Activated CD4-positive, alpha-beta T cell treated with anti-CD3 and anti-CD28 coated beads, Interleukin-2, amount 10 ng/mL, durations not matched to agents 7 days and 5 days (primary cell): ENCODE results near the gene TENT5A. TPM values are rescaled to one million over a fixed set of nuclear protein-coding genes. Genes with fewer than 3 reads are reported as not detected.

Experiments used
- CTCF ChIA-PET: fragments of 350-600 bp; sonication (Branson Sonifier 250); formaldehyde crosslinking; loops from one replicate; lab custom pipeline; 2021; ENCODE audit warnings: antibody characterized with exemption; lab: Charles Lee
- POLR2A ChIA-PET: fragments of 350-600 bp; sonication (Branson Sonifier 250); formaldehyde crosslinking; loops from one replicate; lab custom pipeline; 2021; ENCODE audit warnings: antibody characterized with exemption; lab: Charles Lee
- DNase-seq: peaks from one replicate; pipeline ENCODE4 v3.0.0-alpha.2; 2020
- H3K27ac Mint-ChIP-seq: one replicate; pipeline ENCODE4 v1.8.0; 2021; ENCODE audit warnings: mild to moderate bottlenecking, moderate library complexity, mixed read lengths
- H3K27me3 Mint-ChIP-seq: one replicate; pipeline ENCODE4 v1.8.0; 2021; ENCODE audit warnings: mixed read lengths
- H3K36me3 Mint-ChIP-seq: one replicate; pipeline ENCODE4 v1.8.0; 2021; ENCODE audit warnings: low read depth, mixed read lengths
- H3K4me1 Mint-ChIP-seq: one replicate; pipeline ENCODE4 v1.8.0; 2021; ENCODE audit warnings: mixed read lengths
- H3K4me3 Mint-ChIP-seq: one replicate; pipeline ENCODE4 v1.8.0; 2021; ENCODE audit warnings: mild to moderate bottlenecking, moderate library complexity, mixed read lengths
- H3K9me3 Mint-ChIP-seq: one replicate; pipeline ENCODE4 v1.8.0; 2021; ENCODE audit warnings: mixed read lengths
- total RNA-seq, 2 experiments: library from RNA; stranded (reverse); gene quantifications; one replicate each; pipeline ENCODE4 v1.2.3, GENCODE V29; 2021

The TENT5A gene
- total RNA-seq, 2 experiments from 2014 or later, result 1.9 to 2.0 TPM

GRCh38 chr6:81714684-81715083, 37.8 kb downstream of the TENT5A start:
- CTCF ChIA-PET, result no interaction called here
- Mint-ChIP-seq H3K4me1 (no peaks in the 10 kb centered on the region), H3K36me3 (no peaks in the 10 kb centered on the region), H3K4me3 (no peak overlapping the region), H3K27ac (no peak overlapping the region), H3K9me3 (peaks cover 2% of the 10 kb centered on the region), H3K27me3 (no peaks in the 10 kb centered on the region)
- POLR2A ChIA-PET, result no interaction called here
- DNase-seq, result no peak

- DNase-seq, result no peak
- Mint-ChIP-seq H3K36me3 (no peaks in the 10 kb centered on the region), H3K4me3 (no peak overlapping the region), H3K9me3 (peaks cover 2% of the 10 kb centered on the region), H3K4me1 (no peaks in the 10 kb centered on the region), H3K27me3 (no peaks in the 10 kb centered on the region), H3K27ac (no peak overlapping the region)
- ChIA-PET CTCF (no interaction called here), POLR2A (interaction anchor here (0.6 kb wide), 1 partner anchor 39 kb away, joined by 3 read pairs; the partner anchor contains the start of gene TENT5A)
Measured at GRCh38 chr6:81713205-81713604, 39.3 kb downstream of the TENT5A start.

GRCh38 chr6:81708113-81708699, 44.3 kb downstream of the TENT5A start:
- no peak overlapping the region for H3K27ac Mint-ChIP-seq
- peaks cover 2% of the 10 kb centered on the region for H3K9me3 Mint-ChIP-seq
- POLR2A ChIA-PET, result no interaction called here
- CTCF ChIA-PET, result no interaction called here
- no peak for DNase-seq
- no peaks in the 10 kb centered on the region for H3K27me3 Mint-ChIP-seq
- no peaks in the 10 kb centered on the region for H3K4me1 Mint-ChIP-seq
- no peaks in the 10 kb centered on the region for H3K36me3 Mint-ChIP-seq
- no peak overlapping the region for H3K4me3 Mint-ChIP-seq

GRCh38 chr6:81704700-81705099, 47.8 kb downstream of the TENT5A start:
- no peaks in the 10 kb centered on the region for H3K36me3 Mint-ChIP-seq
- no peak overlapping the region for H3K27ac Mint-ChIP-seq
- H3K27me3 Mint-ChIP-seq, result no peaks in the 10 kb centered on the region
- no peaks in the 10 kb centered on the region for H3K4me1 Mint-ChIP-seq
- ChIA-PET POLR2A (no interaction called here), CTCF (no interaction called here)
- no peak overlapping the region for H3K4me3 Mint-ChIP-seq
- no peak for DNase-seq
- H3K9me3 Mint-ChIP-seq, result no peaks in the 10 kb centered on the region

- DNase-seq, result no peak
- no peaks in the 10 kb centered on the region for H3K9me3 Mint-ChIP-seq
- no peaks in the 10 kb centered on the region for H3K4me1 Mint-ChIP-seq
- no peak overlapping the region for H3K4me3 Mint-ChIP-seq
- H3K27ac Mint-ChIP-seq, result no peak overlapping the region
- CTCF ChIA-PET, result no interaction called here
- POLR2A ChIA-PET, result no interaction called here
- no peaks in the 10 kb centered on the region for H3K36me3 Mint-ChIP-seq
- no peaks in the 10 kb centered on the region for H3K27me3 Mint-ChIP-seq
Measured at GRCh38 chr6:81700414-81700813, 52.1 kb downstream of the TENT5A start.

- no peak overlapping the region for H3K4me3 Mint-ChIP-seq
- H3K27me3 Mint-ChIP-seq, result no peaks in the 10 kb centered on the region
- no peak for DNase-seq
- H3K36me3 Mint-ChIP-seq, result no peaks in the 10 kb centered on the region
- H3K9me3 Mint-ChIP-seq, result no peaks in the 10 kb centered on the region
- ChIA-PET POLR2A (no interaction called here), CTCF (no interaction called here)
- no peak overlapping the region for H3K27ac Mint-ChIP-seq
- no peaks in the 10 kb centered on the region for H3K4me1 Mint-ChIP-seq
Measured at GRCh38 chr6:81697559-81697958, 54.9 kb downstream of the TENT5A start.

- no peaks in the 10 kb centered on the region for H3K27me3 Mint-ChIP-seq
- H3K4me3 Mint-ChIP-seq, result no peak overlapping the region
- no peaks in the 10 kb centered on the region for H3K9me3 Mint-ChIP-seq
- ChIA-PET CTCF (no interaction called here), POLR2A (no interaction called here)
- no peaks in the 10 kb centered on the region for H3K4me1 Mint-ChIP-seq
- H3K36me3 Mint-ChIP-seq, result no peaks in the 10 kb centered on the region
- DNase-seq, result no peak
- H3K27ac Mint-ChIP-seq, result no peak overlapping the region
Measured at GRCh38 chr6:81696524-81696923, 56.0 kb downstream of the TENT5A start.
